Measurements from ENCODE around the gene OSBPL8. TPM values are rescaled to one million over a fixed set of nuclear protein-coding genes. Genes with fewer than 3 reads are reported as not detected.
A peak's percentile ranks its signal among the peaks of the same experiment; 100 is the strongest.

The OSBPL8 gene
- total and polyA plus RNA-seq, 9 of the 15 experiments (the other 6 are each of a cell fraction or from before 2014, with no cell fraction given): 17.4 to 82.7 (median 42.8) TPM

DNA sequence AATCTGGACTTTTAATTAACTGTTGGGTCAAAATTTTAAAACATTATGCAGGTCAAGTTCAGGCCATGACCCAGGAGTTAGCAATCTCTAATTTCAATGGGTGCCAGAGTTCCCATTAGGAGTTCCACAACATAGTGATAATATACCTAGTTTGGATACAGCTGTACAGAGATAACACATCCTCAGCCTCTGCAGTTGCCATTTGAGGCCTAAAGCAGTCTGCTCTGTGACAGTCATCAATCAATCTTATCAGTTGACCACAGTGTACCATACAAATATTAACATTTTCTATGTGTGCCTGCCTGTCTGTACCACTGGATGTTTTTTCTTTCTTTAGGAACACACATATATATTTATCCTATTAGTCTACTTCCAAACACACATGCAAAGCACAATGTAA, 157.3 kb downstream of the OSBPL8 start (continued):
- TF ChIP-seq BRD9 (IDR thresholded peaks at IDR 0.05; ENCODE audit: low read depth, partially characterized antibody) (no peak), KDM1A (IDR thresholded peaks at IDR 0.05) (peak; percentile 92 to 94), PHB2 (IDR thresholded peaks at IDR 0.05; ENCODE audit: low read depth) (no peak), ZNF316 (IDR thresholded peaks at IDR 0.05) (no peak), KLF1 (tag; IDR thresholded peaks at IDR 0.05) (no peak), FUS (optimal IDR thresholded peaks at IDR 0.05; ENCODE audit: low read depth, low read length) (no peak), ARID1B (IDR thresholded peaks at IDR 0.05) (peak; percentile 94), HNRNPL (IDR thresholded peaks at IDR 0.05; ENCODE audit: low read depth, low read length) (no peak), THRAP3 (IDR thresholded peaks at IDR 0.05; ENCODE audit: borderline replicate concordance) (no peak), BHLHE40 (IDR thresholded peaks at IDR 0.05; ENCODE audit: low read length) (peak; percentile 8; the same call in 1 of the 2 replicates), SP1 (CRISPR knock-in tag; IDR thresholded peaks at IDR 0.05) (peak; percentile 51; the same call in 1 of the 2 replicates), SLC30A9 (CRISPR knock-in tag; IDR thresholded peaks at IDR 0.05) (no peak), PHF21A (IDR thresholded peaks at IDR 0.05; ENCODE audit: borderline replicate concordance, low read depth) (no peak), MAFG (tag; conservative IDR thresholded peaks at IDR 0.05) (no peak), FIP1L1 (IDR thresholded peaks at IDR 0.05; ENCODE audit: low read depth, low read length, poor library complexity, severe bottlenecking) (no peak), ZNF551 (CRISPR knock-in tag; IDR thresholded peaks at IDR 0.05) (no peak), SMAD4 (CRISPR knock-in tag; conservative IDR thresholded peaks at IDR 0.05) (peak; percentile 90)
- TF ChIP-seq, protein P1, sequence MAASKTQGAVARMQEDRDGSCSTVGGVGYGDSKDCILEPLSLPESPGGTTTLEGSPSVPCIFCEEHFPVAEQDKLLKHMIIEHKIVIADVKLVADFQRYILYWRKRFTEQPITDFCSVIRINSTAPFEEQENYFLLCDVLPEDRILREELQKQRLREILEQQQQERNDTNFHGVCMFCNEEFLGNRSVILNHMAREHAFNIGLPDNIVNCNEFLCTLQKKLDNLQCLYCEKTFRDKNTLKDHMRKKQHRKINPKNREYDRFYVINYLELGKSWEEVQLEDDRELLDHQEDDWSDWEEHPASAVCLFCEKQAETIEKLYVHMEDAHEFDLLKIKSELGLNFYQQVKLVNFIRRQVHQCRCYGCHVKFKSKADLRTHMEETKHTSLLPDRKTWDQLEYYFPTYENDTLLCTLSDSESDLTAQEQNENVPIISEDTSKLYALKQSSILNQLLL (CRISPR knock-in tag; IDR thresholded peaks at IDR 0.05; ENCODE audit: borderline replicate concordance): no peak
- TF ChIP-seq, protein P2, sequence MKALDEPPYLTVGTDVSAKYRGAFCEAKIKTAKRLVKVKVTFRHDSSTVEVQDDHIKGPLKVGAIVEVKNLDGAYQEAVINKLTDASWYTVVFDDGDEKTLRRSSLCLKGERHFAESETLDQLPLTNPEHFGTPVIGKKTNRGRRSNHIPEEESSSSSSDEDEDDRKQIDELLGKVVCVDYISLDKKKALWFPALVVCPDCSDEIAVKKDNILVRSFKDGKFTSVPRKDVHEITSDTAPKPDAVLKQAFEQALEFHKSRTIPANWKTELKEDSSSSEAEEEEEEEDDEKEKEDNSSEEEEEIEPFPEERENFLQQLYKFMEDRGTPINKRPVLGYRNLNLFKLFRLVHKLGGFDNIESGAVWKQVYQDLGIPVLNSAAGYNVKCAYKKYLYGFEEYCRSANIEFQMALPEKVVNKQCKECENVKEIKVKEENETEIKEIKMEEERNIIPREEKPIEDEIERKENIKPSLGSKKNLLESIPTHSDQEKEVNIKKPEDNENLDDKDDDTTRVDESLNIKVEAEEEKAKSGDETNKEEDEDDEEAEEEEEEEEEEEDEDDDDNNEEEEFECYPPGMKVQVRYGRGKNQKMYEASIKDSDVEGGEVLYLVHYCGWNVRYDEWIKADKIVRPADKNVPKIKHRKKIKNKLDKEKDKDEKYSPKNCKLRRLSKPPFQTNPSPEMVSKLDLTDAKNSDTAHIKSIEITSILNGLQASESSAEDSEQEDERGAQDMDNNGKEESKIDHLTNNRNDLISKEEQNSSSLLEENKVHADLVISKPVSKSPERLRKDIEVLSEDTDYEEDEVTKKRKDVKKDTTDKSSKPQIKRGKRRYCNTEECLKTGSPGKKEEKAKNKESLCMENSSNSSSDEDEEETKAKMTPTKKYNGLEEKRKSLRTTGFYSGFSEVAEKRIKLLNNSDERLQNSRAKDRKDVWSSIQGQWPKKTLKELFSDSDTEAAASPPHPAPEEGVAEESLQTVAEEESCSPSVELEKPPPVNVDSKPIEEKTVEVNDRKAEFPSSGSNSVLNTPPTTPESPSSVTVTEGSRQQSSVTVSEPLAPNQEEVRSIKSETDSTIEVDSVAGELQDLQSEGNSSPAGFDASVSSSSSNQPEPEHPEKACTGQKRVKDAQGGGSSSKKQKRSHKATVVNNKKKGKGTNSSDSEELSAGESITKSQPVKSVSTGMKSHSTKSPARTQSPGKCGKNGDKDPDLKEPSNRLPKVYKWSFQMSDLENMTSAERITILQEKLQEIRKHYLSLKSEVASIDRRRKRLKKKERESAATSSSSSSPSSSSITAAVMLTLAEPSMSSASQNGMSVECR (CRISPR knock-in tag; IDR thresholded peaks at IDR 0.05): no peak
- TF ChIP-seq, protein P3, sequence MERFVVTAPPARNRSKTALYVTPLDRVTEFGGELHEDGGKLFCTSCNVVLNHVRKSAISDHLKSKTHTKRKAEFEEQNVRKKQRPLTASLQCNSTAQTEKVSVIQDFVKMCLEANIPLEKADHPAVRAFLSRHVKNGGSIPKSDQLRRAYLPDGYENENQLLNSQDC (CRISPR knock-in tag; IDR thresholded peaks at IDR 0.05): no peak
- TF ChIP-seq, protein P4, sequence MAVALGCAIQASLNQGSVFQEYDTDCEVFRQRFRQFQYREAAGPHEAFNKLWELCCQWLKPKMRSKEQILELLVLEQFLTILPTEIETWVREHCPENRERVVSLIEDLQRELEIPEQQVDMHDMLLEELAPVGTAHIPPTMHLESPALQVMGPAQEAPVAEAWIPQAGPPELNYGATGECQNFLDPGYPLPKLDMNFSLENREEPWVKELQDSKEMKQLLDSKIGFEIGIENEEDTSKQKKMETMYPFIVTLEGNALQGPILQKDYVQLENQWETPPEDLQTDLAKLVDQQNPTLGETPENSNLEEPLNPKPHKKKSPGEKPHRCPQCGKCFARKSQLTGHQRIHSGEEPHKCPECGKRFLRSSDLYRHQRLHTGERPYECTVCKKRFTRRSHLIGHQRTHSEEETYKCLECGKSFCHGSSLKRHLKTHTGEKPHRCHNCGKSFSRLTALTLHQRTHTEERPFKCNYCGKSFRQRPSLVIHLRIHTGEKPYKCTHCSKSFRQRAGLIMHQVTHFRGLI (CRISPR knock-in tag; IDR thresholded peaks at IDR 0.05): no peak
- TF ChIP-seq, protein P5, sequence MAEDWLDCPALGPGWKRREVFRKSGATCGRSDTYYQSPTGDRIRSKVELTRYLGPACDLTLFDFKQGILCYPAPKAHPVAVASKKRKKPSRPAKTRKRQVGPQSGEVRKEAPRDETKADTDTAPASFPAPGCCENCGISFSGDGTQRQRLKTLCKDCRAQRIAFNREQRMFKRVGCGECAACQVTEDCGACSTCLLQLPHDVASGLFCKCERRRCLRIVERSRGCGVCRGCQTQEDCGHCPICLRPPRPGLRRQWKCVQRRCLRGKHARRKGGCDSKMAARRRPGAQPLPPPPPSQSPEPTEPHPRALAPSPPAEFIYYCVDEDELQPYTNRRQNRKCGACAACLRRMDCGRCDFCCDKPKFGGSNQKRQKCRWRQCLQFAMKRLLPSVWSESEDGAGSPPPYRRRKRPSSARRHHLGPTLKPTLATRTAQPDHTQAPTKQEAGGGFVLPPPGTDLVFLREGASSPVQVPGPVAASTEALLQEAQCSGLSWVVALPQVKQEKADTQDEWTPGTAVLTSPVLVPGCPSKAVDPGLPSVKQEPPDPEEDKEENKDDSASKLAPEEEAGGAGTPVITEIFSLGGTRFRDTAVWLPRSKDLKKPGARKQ (CRISPR knock-in tag; IDR thresholded peaks at IDR 0.05): no peak
